Activated CD4-positive, alpha-beta T cell treated with anti-CD3 and anti-CD28 coated beads, Interleukin-10, Interleukin-2, amounts not matched to agents 100 ng/mL and 50 ng/mL, durations not matched to agents 16 hours and 8 hours (primary cell): Measurements from ENCODE around the gene DCANP1.

Experiments used
- DNase-seq: peaks from one replicate; pipeline ENCODE4 v3.0.0-alpha.2; 2020

DCANP1 gene

GRCh38 chr5:135478938-135479337, 31.8 kb upstream of the DCANP1 start:
- DNase-seq = no peak

- no peak for DNase-seq
These were observed 30.5 kb upstream of the DCANP1 start for GRCh38 chr5:135477613-135478066.

- DNase-seq = no peak
These were observed 29.8 kb upstream of the DCANP1 start for GRCh38 chr5:135476615-135477581.

GRCh38 chr5:135473956-135474670, 27.0 kb upstream of the DCANP1 start:
- DNase-seq = no peak

GRCh38 chr5:135472141-135472540, 25.0 kb upstream of the DCANP1 start:
- DNase-seq = no peak

- DNase-seq = no peak
These were observed 24.6 kb upstream of the DCANP1 start for GRCh38 chr5:135471726-135472125.

- no peak for DNase-seq
These were observed 22.8 kb upstream of the DCANP1 start for GRCh38 chr5:135469911-135470310.

GRCh38 chr5:135468541-135468940, 21.4 kb upstream of the DCANP1 start:
- DNase-seq = no peak

- DNase-seq = no peak
These were observed 20.8 kb upstream of the DCANP1 start for GRCh38 chr5:135467871-135468485.

GRCh38 chr5:135467051-135467625, 20.0 kb upstream of the DCANP1 start:
- no peak for DNase-seq

- DNase-seq = peak; percentile 74
These were observed 19.3 kb upstream of the DCANP1 start for GRCh38 chr5:135466178-135467050.

GRCh38 chr5:135465391-135466122, 18.4 kb upstream of the DCANP1 start:
- no peak for DNase-seq

- peak; percentile 72 for DNase-seq
These were observed 15.2 kb upstream of the DCANP1 start for GRCh38 chr5:135462304-135462703.

- DNase-seq = no peak
These were observed 14.5 kb upstream of the DCANP1 start for GRCh38 chr5:135461481-135462151.

- DNase-seq = no peak
These were observed 13.3 kb upstream of the DCANP1 start for GRCh38 chr5:135460246-135461033.

GRCh38 chr5:135458921-135459331, 11.8 kb upstream of the DCANP1 start:
- no peak for DNase-seq

GRCh38 chr5:135458356-135458755, 11.2 kb upstream of the DCANP1 start:
- DNase-seq = no peak

GRCh38 chr5:135457424-135458071, 10.4 kb upstream of the DCANP1 start:
- peak; percentile 58 for DNase-seq
